HG02973 (cell line): Measurements from ENCODE around the gene FAR1.
"Not testable (repeated sequence)": the region's sequence is repeated elsewhere in the genome, so short reads cannot be mapped to it uniquely, and the experiment has no call there.

Experiments
- ATAC-seq: cut with Tn5 transposase; IDR thresholded peaks from one replicate; pipeline ENCODE4 v1.9.1; 2021; ENCODE audit warnings: moderate library complexity; ENCODE audit not compliant: unreplicated experiment

Gene FAR1

GRCh38 chr11:13668102-13668956 lies at the start of gene FAR1:
TSS of gene FAR1 (plus strand) at chr11:13668668. CDS start at chr11:13694766, 26,098 bp downstream.
- peak; percentile 89 for ATAC-seq

GRCh38 chr11:13620063-13620462 lies 48.4 kb upstream of the FAR1 start:
- ATAC-seq: no peak

GRCh38 chr11:13626818-13627217 lies 41.6 kb upstream of the FAR1 start:
- ATAC-seq: not testable (repeated sequence)

- ATAC-seq: not testable (repeated sequence)
Observed at GRCh38 chr11:13628634-13629033, 39.8 kb upstream of the FAR1 start.

- ATAC-seq: no peak
Observed at GRCh38 chr11:13629779-13630178, 38.7 kb upstream of the FAR1 start.

GRCh38 chr11:13635290-13635689 lies 33.2 kb upstream of the FAR1 start:
- ATAC-seq: no peak

- ATAC-seq: no peak
Observed at GRCh38 chr11:13635804-13636203, 32.7 kb upstream of the FAR1 start.

- no peak for ATAC-seq
Observed at GRCh38 chr11:13637125-13638069, 31.1 kb upstream of the FAR1 start.

- ATAC-seq: no peak
Observed at GRCh38 chr11:13638422-13638821, 30.0 kb upstream of the FAR1 start.

GRCh38 chr11:13644997-13645687 lies 23.3 kb upstream of the FAR1 start:
- no peak for ATAC-seq

- no peak for ATAC-seq
Observed at GRCh38 chr11:13647391-13647790, 21.1 kb upstream of the FAR1 start.

- no peak for ATAC-seq
Observed at GRCh38 chr11:13649619-13650018, 18.8 kb upstream of the FAR1 start.

GRCh38 chr11:13651515-13651914 lies 17.0 kb upstream of the FAR1 start:
- not testable (repeated sequence) for ATAC-seq

- ATAC-seq: no peak
Observed at GRCh38 chr11:13661074-13661623, 7.3 kb upstream of the FAR1 start.

- no peak for ATAC-seq
Observed at GRCh38 chr11:13663631-13664071, 4.8 kb upstream of the FAR1 start.

- ATAC-seq: no peak
Observed at GRCh38 chr11:13664351-13664750, 4.1 kb upstream of the FAR1 start.

GRCh38 chr11:13666708-13667107 lies 1.8 kb upstream of the FAR1 start:
- ATAC-seq: no peak

- ATAC-seq: no peak
Observed at GRCh38 chr11:13667245-13667644, 1.2 kb upstream of the FAR1 start.

GRCh38 chr11:13667795-13668101 lies 720 bp upstream of the FAR1 start:
- ATAC-seq: no peak

- ATAC-seq: peak; percentile 17
Observed at GRCh38 chr11:13668957-13669521, 571 bp downstream of the FAR1 start.
